Subcutaneous abdominal adipose tissue (tissue), 5 donors: ENCODE results near the gene CACNA1A.

Source experiments
- H3K27ac ChIP-seq: one replicate; pipeline ENCODE4 v1.7.0; 2013; ENCODE audit warnings: low read depth, mild to moderate bottlenecking, inconsistent platforms, low read length, moderate library complexity
- H3K27me3 ChIP-seq, 5 donors: one replicate each; pipeline ENCODE4 v1.7.0; 2013; ENCODE audit warnings: low read length in 5 of 5, inconsistent platforms in 1 of 5; ENCODE audit not compliant: control insufficient read depth in 5 of 5, insufficient read depth in 4 of 5
- H3K36me3 ChIP-seq, 5 donors: one replicate each; pipeline ENCODE4 v1.7.0; 2013; ENCODE audit warnings: low read length in 5 of 5; ENCODE audit not compliant: control insufficient read depth in 5 of 5, insufficient read depth in 5 of 5
- H3K4me1 ChIP-seq, 5 donors: one replicate each; pipeline ENCODE4 v1.7.0; 2013; ENCODE audit warnings: low read length in 5 of 5, mild to moderate bottlenecking in 3 of 5, moderate library complexity in 1 of 5; ENCODE audit not compliant: control insufficient read depth in 5 of 5, insufficient read depth in 5 of 5
- H3K4me3 ChIP-seq, 5 donors: one replicate each; pipeline ENCODE4 v1.7.0; 2013; ENCODE audit warnings: low read length in 5 of 5, low read depth in 1 of 5
- H3K9ac ChIP-seq, 5 donors: one replicate each; pipeline ENCODE4 v1.7.0; 2013; ENCODE audit warnings: low read length in 5 of 5, mild to moderate bottlenecking in 4 of 5, moderate library complexity in 3 of 5
- H3K9me3 ChIP-seq, 5 donors: one replicate each; pipeline ENCODE4 v1.7.0; 2013; ENCODE audit warnings: low read length in 5 of 5; ENCODE audit not compliant: control insufficient read depth in 5 of 5
- donor health status: healthy.
- donor health status: healthy.
- donor health status: healthy.
- donor health status: healthy.
- donor health status: healthy.

Gene CACNA1A

GRCh38 chr19:13291913-13292312, 214.4 kb downstream of the CACNA1A start:
- no peak overlapping the region for H3K27ac ChIP-seq
- H3K36me3 ChIP-seq = no peaks in the 10 kb centered on the region
- no peak overlapping the region for H3K9ac ChIP-seq
- no peaks in the 10 kb centered on the region for H3K9me3 ChIP-seq
- H3K4me1 ChIP-seq = no peaks in the 10 kb centered on the region
- no peak overlapping the region for H3K4me3 ChIP-seq
- H3K27me3 ChIP-seq = peaks cover 0 to 4% (median 0%) of the 10 kb centered on the region in 5 donors

- Histone ChIP-seq H3K9ac (no peak overlapping the region), H3K4me1 (no peaks in the 10 kb centered on the region), H3K27ac (no peak overlapping the region), H3K27me3 (peaks cover 0 to 4% (median 0%) of the 10 kb centered on the region in 5 donors), H3K9me3 (no peaks in the 10 kb centered on the region), H3K4me3 (no peak overlapping the region), H3K36me3 (no peaks in the 10 kb centered on the region)
Observed at GRCh38 chr19:13290741-13291140, 215.5 kb downstream of the CACNA1A start.

- Histone ChIP-seq H3K4me3 (no peak overlapping the region), H3K27ac (no peak overlapping the region), H3K27me3 (peaks cover 0 to 7% (median 0%) of the 10 kb centered on the region in 5 donors), H3K36me3 (no peaks in the 10 kb centered on the region), H3K9ac (no peak overlapping the region), H3K4me1 (no peaks in the 10 kb centered on the region), H3K9me3 (no peaks in the 10 kb centered on the region)
Observed at GRCh38 chr19:13289295-13289694, 217.0 kb downstream of the CACNA1A start.

GRCh38 chr19:13286195-13286985, 219.9 kb downstream of the CACNA1A start:
- Histone ChIP-seq H3K9ac (no peak overlapping the region), H3K27ac (no peak overlapping the region), H3K4me3 (no peak overlapping the region), H3K9me3 (no peaks in the 10 kb centered on the region), H3K4me1 (peaks cover 0 to 6% (median 6%) of the 10 kb centered on the region in 5 donors), H3K27me3 (peaks cover 0 to 22% (median 11%) of the 10 kb centered on the region in 5 donors), H3K36me3 (no peaks in the 10 kb centered on the region)

- no peaks in the 10 kb centered on the region for H3K36me3 ChIP-seq
- peaks cover 0 to 8% (median 6%) of the 10 kb centered on the region in 5 donors for H3K4me1 ChIP-seq
- peaks cover 0 to 26% (median 11%) of the 10 kb centered on the region in 5 donors for H3K27me3 ChIP-seq
- H3K27ac ChIP-seq = no peak overlapping the region
- no peak overlapping the region for H3K4me3 ChIP-seq
- H3K9me3 ChIP-seq = no peaks in the 10 kb centered on the region
- no peak overlapping the region for H3K9ac ChIP-seq
Observed at GRCh38 chr19:13284929-13285928, 221.1 kb downstream of the CACNA1A start.

GRCh38 chr19:13283871-13284270, 222.4 kb downstream of the CACNA1A start:
- no peak overlapping the region for H3K9ac ChIP-seq
- no peak overlapping the region for H3K4me3 ChIP-seq
- no peaks in the 10 kb centered on the region for H3K9me3 ChIP-seq
- no peak overlapping the region for H3K27ac ChIP-seq
- H3K4me1 ChIP-seq = peaks cover 0 to 8% (median 6%) of the 10 kb centered on the region in 5 donors
- peaks cover 0 to 26% (median 11%) of the 10 kb centered on the region in 5 donors for H3K27me3 ChIP-seq
- H3K36me3 ChIP-seq = no peaks in the 10 kb centered on the region

GRCh38 chr19:13282486-13283065, 223.7 kb downstream of the CACNA1A start:
- no peak overlapping the region for H3K4me3 ChIP-seq
- H3K4me1 ChIP-seq = peaks cover 0 to 9% (median 6%) of the 10 kb centered on the region in 5 donors
- no peaks in the 10 kb centered on the region for H3K9me3 ChIP-seq
- H3K27me3 ChIP-seq = peaks cover 0 to 29% (median 11%) of the 10 kb centered on the region in 5 donors
- no peak overlapping the region for H3K9ac ChIP-seq
- H3K27ac ChIP-seq = no peak overlapping the region
- H3K36me3 ChIP-seq = no peaks in the 10 kb centered on the region

GRCh38 chr19:13281567-13282291, 224.6 kb downstream of the CACNA1A start:
- H3K4me3 ChIP-seq = no peak overlapping the region
- no peaks in the 10 kb centered on the region for H3K9me3 ChIP-seq
- no peaks in the 10 kb centered on the region for H3K36me3 ChIP-seq
- peaks cover 0 to 29% (median 11%) of the 10 kb centered on the region in 5 donors for H3K27me3 ChIP-seq
- H3K4me1 ChIP-seq = peaks cover 0 to 13% (median 10%) of the 10 kb centered on the region in 5 donors
- H3K9ac ChIP-seq = peak overlapping the region in 1 of 5 donors; percentile 2
- H3K27ac ChIP-seq = no peak overlapping the region

- Histone ChIP-seq H3K36me3 (no peaks in the 10 kb centered on the region), H3K4me1 (peaks cover 0 to 13% (median 10%) of the 10 kb centered on the region in 5 donors), H3K9ac (no peak overlapping the region), H3K27ac (no peak overlapping the region), H3K27me3 (peaks cover 0 to 16% (median 5%) of the 10 kb centered on the region in 5 donors), H3K9me3 (no peaks in the 10 kb centered on the region), H3K4me3 (no peak overlapping the region)
Observed at GRCh38 chr19:13277104-13277809, 229.0 kb downstream of the CACNA1A start.
